Measurements from ENCODE around the gene DOHH.

The DOHH gene

GRCh38 chr19:3471954-3472655 is 28.4 kb downstream of the DOHH start:
- TF ChIP-seq TAF1 (IDR thresholded peaks at IDR 0.05; ENCODE audit: low read depth) (no peak), YY1 (IDR thresholded peaks at IDR 0.05; ENCODE audit: low read depth) (no peak), RAD21 (IDR thresholded peaks at IDR 0.05; ENCODE audit: low read depth) (peak; percentile 85), EP300 (IDR thresholded peaks at IDR 0.05; ENCODE audit: borderline replicate concordance) (no peak), MAX (IDR thresholded peaks at IDR 0.05) (no peak), USF1 (IDR thresholded peaks at IDR 0.05) (no peak), TCF12 (IDR thresholded peaks at IDR 0.05; ENCODE audit: low read depth) (no peak), CEBPB (IDR thresholded peaks at IDR 0.05) (no peak), ZBTB7A (IDR thresholded peaks at IDR 0.05; ENCODE audit: low read depth) (peak; percentile 91), NFIC (IDR thresholded peaks at IDR 0.05) (no peak), FOXM1 (IDR thresholded peaks at IDR 0.05; ENCODE audit: borderline replicate concordance, low read depth) (no peak), TEAD4 (IDR thresholded peaks at IDR 0.05) (no peak)
- TF ChIP-seq, protein P1, sequence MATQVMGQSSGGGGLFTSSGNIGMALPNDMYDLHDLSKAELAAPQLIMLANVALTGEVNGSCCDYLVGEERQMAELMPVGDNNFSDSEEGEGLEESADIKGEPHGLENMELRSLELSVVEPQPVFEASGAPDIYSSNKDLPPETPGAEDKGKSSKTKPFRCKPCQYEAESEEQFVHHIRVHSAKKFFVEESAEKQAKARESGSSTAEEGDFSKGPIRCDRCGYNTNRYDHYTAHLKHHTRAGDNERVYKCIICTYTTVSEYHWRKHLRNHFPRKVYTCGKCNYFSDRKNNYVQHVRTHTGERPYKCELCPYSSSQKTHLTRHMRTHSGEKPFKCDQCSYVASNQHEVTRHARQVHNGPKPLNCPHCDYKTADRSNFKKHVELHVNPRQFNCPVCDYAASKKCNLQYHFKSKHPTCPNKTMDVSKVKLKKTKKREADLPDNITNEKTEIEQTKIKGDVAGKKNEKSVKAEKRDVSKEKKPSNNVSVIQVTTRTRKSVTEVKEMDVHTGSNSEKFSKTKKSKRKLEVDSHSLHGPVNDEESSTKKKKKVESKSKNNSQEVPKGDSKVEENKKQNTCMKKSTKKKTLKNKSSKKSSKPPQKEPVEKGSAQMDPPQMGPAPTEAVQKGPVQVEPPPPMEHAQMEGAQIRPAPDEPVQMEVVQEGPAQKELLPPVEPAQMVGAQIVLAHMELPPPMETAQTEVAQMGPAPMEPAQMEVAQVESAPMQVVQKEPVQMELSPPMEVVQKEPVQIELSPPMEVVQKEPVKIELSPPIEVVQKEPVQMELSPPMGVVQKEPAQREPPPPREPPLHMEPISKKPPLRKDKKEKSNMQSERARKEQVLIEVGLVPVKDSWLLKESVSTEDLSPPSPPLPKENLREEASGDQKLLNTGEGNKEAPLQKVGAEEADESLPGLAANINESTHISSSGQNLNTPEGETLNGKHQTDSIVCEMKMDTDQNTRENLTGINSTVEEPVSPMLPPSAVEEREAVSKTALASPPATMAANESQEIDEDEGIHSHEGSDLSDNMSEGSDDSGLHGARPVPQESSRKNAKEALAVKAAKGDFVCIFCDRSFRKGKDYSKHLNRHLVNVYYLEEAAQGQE (IDR thresholded peaks at IDR 0.05; ENCODE audit: low read depth), result no peak

GRCh38 chr19:3470500-3471128 is 29.9 kb downstream of the DOHH start:
- TF ChIP-seq TAF1 (IDR thresholded peaks at IDR 0.05; ENCODE audit: low read depth) (no peak), TEAD4 (IDR thresholded peaks at IDR 0.05) (no peak), EGR1 (IDR thresholded peaks at IDR 0.05) (no peak), CREB1 (IDR thresholded peaks at IDR 0.05; ENCODE audit: low read depth) (no peak), RAD21 (IDR thresholded peaks at IDR 0.05; ENCODE audit: low read depth) (no peak), NFIC (IDR thresholded peaks at IDR 0.05) (no peak), CEBPB (IDR thresholded peaks at IDR 0.05) (no peak), YY1 (IDR thresholded peaks at IDR 0.05; ENCODE audit: low read depth) (no peak), USF1 (IDR thresholded peaks at IDR 0.05) (no peak), FOXM1 (IDR thresholded peaks at IDR 0.05; ENCODE audit: borderline replicate concordance, low read depth) (no peak), TCF12 (IDR thresholded peaks at IDR 0.05; ENCODE audit: low read depth) (no peak), MAX (IDR thresholded peaks at IDR 0.05) (no peak), EP300 (IDR thresholded peaks at IDR 0.05; ENCODE audit: borderline replicate concordance) (no peak), ZBTB7A (IDR thresholded peaks at IDR 0.05; ENCODE audit: low read depth) (no peak)
- TF ChIP-seq, protein P1 (IDR thresholded peaks at IDR 0.05; ENCODE audit: low read depth), result no peak

- no peak for TF ChIP-seq CREB1 (IDR thresholded peaks at IDR 0.05; ENCODE audit: low read depth)
- no peak for TF ChIP-seq EGR1 (IDR thresholded peaks at IDR 0.05)
- no peak for TF ChIP-seq TAF1 (IDR thresholded peaks at IDR 0.05; ENCODE audit: low read depth)
- TF ChIP-seq RAD21 (IDR thresholded peaks at IDR 0.05; ENCODE audit: low read depth), result no peak
These were observed 30.6 kb downstream of the DOHH start for GRCh38 chr19:3469638-3470499.

DNA sequence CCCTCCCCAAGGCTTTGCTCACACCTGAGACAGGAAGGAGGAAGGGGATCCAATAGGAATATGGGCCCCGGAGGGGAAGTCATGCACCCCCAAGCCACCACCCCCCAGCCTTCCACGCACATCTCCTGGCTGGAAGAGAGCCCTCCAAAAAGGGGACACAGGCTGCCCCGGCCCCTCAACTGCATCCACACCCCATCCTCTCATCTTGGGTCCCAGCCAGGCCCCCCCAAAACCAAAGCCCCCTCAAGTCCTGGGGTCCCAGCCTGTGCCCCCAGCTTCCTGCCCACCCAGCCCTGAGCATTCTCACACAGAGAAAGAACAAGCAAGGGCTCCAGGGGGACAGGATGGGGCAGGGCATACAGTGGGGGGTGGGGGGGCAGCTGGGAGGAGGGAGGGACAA is 32.3 kb downstream of the DOHH start:
- TF ChIP-seq CREB1 (IDR thresholded peaks at IDR 0.05; ENCODE audit: low read depth), result no peak
- TF ChIP-seq TCF12 (IDR thresholded peaks at IDR 0.05; ENCODE audit: low read depth), result no peak
- TF ChIP-seq CEBPB (IDR thresholded peaks at IDR 0.05), result no peak
- no peak for TF ChIP-seq EP300 (IDR thresholded peaks at IDR 0.05; ENCODE audit: borderline replicate concordance)
- no peak for TF ChIP-seq NFIC (IDR thresholded peaks at IDR 0.05)
- no peak for TF ChIP-seq MAX (IDR thresholded peaks at IDR 0.05)
- no peak for TF ChIP-seq ZBTB7A (IDR thresholded peaks at IDR 0.05; ENCODE audit: low read depth)
